ENCODE data around the gene ERG. TPM values are rescaled to one million over a fixed set of nuclear protein-coding genes. Genes with fewer than 3 reads are reported as not detected.

ERG gene
- total and polyA plus RNA-seq, 2 donors (not counting 1 experiment from before 2014, with no cell fraction given): under 0.01 TPM; not detected in 1

DNA sequence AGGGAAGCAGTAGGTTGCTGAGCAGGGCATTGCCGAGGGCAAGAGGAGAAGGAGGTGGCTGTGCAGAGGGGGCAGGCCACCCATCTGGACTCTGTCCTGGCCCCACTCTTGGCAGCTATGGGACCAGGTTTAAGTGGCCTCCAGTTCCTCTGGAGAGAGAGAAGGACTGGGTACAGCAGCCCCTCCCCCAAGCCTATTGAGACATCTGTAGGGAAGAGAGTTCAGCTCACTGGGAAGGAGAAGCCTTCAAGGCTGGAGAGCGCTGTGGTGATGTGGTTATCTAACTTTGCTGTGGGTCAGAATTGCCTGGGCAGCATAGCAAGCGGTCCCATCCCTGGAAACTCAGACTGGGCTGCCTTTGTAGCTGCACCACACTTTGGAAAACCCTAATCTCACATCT, 147.6 kb downstream of the ERG start:
- H2AFZ ChIP-seq (ENCODE audit: low read length): no peak overlapping the region
- no peaks in the 10 kb centered on the region for H4K20me1 ChIP-seq (ENCODE audit: control insufficient read depth, extremely low read depth, insufficient read depth, low read length)
- H3K4me1 ChIP-seq (ENCODE audit: control insufficient read depth, extremely low read depth, insufficient read depth, low read length): peaks cover 13% of the 10 kb centered on the region
- TF ChIP-seq EZH2 (IDR thresholded peaks at IDR 0.05; ENCODE audit: low read length, missing control alignments) (no peak), CTCF (conservative IDR thresholded peaks at IDR 0.05 in 1 of 2, IDR thresholded peaks at IDR 0.05 in 1 of 2; ENCODE audit: low read depth in 1 of 2, low read length in 2 of 2) (no peak)
- H3K79me2 ChIP-seq (ENCODE audit: control insufficient read depth, insufficient read depth, low read length): no peaks in the 10 kb centered on the region
- peak overlapping the region; percentile 80 for H3K27ac ChIP-seq (ENCODE audit: insufficient read depth, low read length)
- H3K9me3 ChIP-seq (ENCODE audit: control insufficient read depth, insufficient read depth, low read depth, low read length): no peaks in the 10 kb centered on the region
- no peak overlapping the region for H3K4me3 ChIP-seq (replicated peaks in 1 of 4; ENCODE audit: control extremely low read depth in 1 of 4, insufficient read depth in 1 of 4, low read depth in 3 of 4, low read length in 4 of 4)
- H3K4me2 ChIP-seq (ENCODE audit: extremely low read depth, insufficient read depth, low read length): no peak overlapping the region
- no peak for DNase-seq (ENCODE audit: low read depth in 2 of 2)
- H3K9ac ChIP-seq (ENCODE audit: insufficient read depth, low read length): no peak overlapping the region
- H3K36me3 ChIP-seq (ENCODE audit: control insufficient read depth, insufficient read depth, low read length): no peaks in the 10 kb centered on the region
- H3K27me3 ChIP-seq (ENCODE audit: control insufficient read depth, insufficient read depth, low read length): no peaks in the 10 kb centered on the region

DNA sequence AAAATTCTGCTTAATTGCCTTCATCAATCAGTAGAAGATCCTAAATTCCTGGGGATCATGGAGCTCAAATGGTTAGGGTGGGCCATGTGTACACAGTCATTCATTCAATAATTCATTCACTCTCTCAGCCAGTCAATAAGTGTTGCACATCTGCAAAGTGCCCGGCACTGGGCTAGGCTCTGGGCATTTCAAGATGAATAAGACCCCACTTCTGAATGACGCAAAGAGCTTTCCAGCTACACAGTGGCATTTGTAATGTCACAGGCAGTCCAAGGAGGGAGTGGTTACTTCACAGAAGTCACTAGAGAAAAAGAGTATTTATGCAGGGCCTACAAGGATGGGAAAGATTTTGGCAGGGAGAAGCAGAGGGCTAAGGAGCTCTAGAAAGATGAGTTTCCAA, 148.3 kb downstream of the ERG start:
- Histone ChIP-seq H3K36me3 (ENCODE audit: control insufficient read depth, insufficient read depth, low read length) (no peaks in the 10 kb centered on the region), H3K4me1 (ENCODE audit: control insufficient read depth, extremely low read depth, insufficient read depth, low read length) (peaks cover 13% of the 10 kb centered on the region), H3K27ac (ENCODE audit: insufficient read depth, low read length) (no peak overlapping the region), H3K4me3 (replicated peaks in 1 of 4; ENCODE audit: control extremely low read depth in 1 of 4, insufficient read depth in 1 of 4, low read depth in 3 of 4, low read length in 4 of 4) (no peak overlapping the region), H3K9me3 (ENCODE audit: control insufficient read depth, insufficient read depth, low read depth, low read length) (no peaks in the 10 kb centered on the region), H4K20me1 (ENCODE audit: control insufficient read depth, extremely low read depth, insufficient read depth, low read length) (no peaks in the 10 kb centered on the region), H3K9ac (ENCODE audit: insufficient read depth, low read length) (no peak overlapping the region), H2AFZ (ENCODE audit: low read length) (no peak overlapping the region), H3K79me2 (ENCODE audit: control insufficient read depth, insufficient read depth, low read length) (no peaks in the 10 kb centered on the region), H3K4me2 (ENCODE audit: extremely low read depth, insufficient read depth, low read length) (no peak overlapping the region), H3K27me3 (ENCODE audit: control insufficient read depth, insufficient read depth, low read length) (no peaks in the 10 kb centered on the region)
- TF ChIP-seq EZH2 (IDR thresholded peaks at IDR 0.05; ENCODE audit: low read length, missing control alignments): no peak
- no peak for TF ChIP-seq CTCF (conservative IDR thresholded peaks at IDR 0.05 in 1 of 2, IDR thresholded peaks at IDR 0.05 in 1 of 2; ENCODE audit: low read depth in 1 of 2, low read length in 2 of 2)
- DNase-seq (ENCODE audit: low read depth in 2 of 2): no peak

DNA sequence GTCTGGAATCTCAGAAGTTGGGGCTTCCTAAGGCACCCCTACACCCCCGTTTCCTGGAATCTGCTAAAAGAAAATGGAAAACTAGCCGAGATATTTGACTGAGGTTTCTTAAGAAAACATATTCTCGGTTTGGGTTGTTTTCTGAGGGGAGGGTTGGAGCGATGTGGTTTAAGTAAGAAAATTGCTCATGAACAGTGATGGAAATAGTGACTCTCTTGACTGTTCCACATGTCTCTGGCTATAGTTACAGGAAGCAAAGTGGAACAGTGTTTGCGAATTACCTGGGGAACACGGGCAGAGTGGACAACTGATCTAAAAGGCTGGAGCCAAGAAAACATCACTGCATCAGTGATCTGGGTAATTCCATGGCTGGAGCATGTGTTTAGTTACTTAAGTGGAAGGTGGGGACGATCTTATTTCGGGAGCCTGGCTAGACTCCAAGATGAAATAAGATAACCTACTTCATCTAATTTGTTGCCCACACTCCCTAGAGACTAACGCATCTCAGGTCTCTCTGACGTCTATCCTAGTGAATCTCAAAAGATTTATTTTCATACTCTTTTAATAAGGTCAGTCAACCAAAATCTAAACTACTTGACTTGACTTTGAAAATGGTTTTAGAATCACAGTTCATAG, 149.0 kb downstream of the ERG start:
- Histone ChIP-seq H2AFZ (ENCODE audit: low read length) (no peak overlapping the region), H3K9ac (ENCODE audit: insufficient read depth, low read length) (no peak overlapping the region), H3K4me3 (replicated peaks in 1 of 4; ENCODE audit: control extremely low read depth in 1 of 4, insufficient read depth in 1 of 4, low read depth in 3 of 4, low read length in 4 of 4) (no peak overlapping the region), H3K79me2 (ENCODE audit: control insufficient read depth, insufficient read depth, low read length) (no peaks in the 10 kb centered on the region), H3K27ac (ENCODE audit: insufficient read depth, low read length) (no peak overlapping the region), H3K36me3 (ENCODE audit: control insufficient read depth, insufficient read depth, low read length) (no peaks in the 10 kb centered on the region), H4K20me1 (ENCODE audit: control insufficient read depth, extremely low read depth, insufficient read depth, low read length) (no peaks in the 10 kb centered on the region), H3K4me2 (ENCODE audit: extremely low read depth, insufficient read depth, low read length) (no peak overlapping the region), H3K9me3 (ENCODE audit: control insufficient read depth, insufficient read depth, low read depth, low read length) (no peaks in the 10 kb centered on the region), H3K27me3 (ENCODE audit: control insufficient read depth, insufficient read depth, low read length) (no peaks in the 10 kb centered on the region), H3K4me1 (ENCODE audit: control insufficient read depth, extremely low read depth, insufficient read depth, low read length) (peaks cover 13% of the 10 kb centered on the region)
- DNase-seq (ENCODE audit: low read depth in 2 of 2): peak in 1 of 2 donors; percentile 99
- TF ChIP-seq CTCF (conservative IDR thresholded peaks at IDR 0.05 in 1 of 2, IDR thresholded peaks at IDR 0.05 in 1 of 2; ENCODE audit: low read depth in 1 of 2, low read length in 2 of 2) (no peak), EZH2 (IDR thresholded peaks at IDR 0.05; ENCODE audit: low read length, missing control alignments) (no peak)

Data from fibroblast of lung (primary cell).